Endothelial cell of umbilical vein (primary cell): ENCODE measurements around the gene MEAK7.

Experiments
- EZH2 ChIP-seq: IDR thresholded peaks from 2 replicates; pipeline ENCODE4 v1.6.1; 2012; ENCODE audit warnings: borderline replicate concordance, low read depth, mild to moderate bottlenecking, moderate library complexity, low read length, inconsistent platforms; ENCODE audit not compliant: severe bottlenecking
- FOS ChIP-seq: IDR thresholded peaks from 2 replicates; pipeline ENCODE4 v1.6.1; 2011; ENCODE audit warnings: mild to moderate bottlenecking, low read length, moderate library complexity, borderline replicate concordance; ENCODE audit not compliant: insufficient read depth
- GATA2 ChIP-seq: IDR thresholded peaks from 2 replicates; pipeline ENCODE4 v1.7.0; 2011; ENCODE audit warnings: low read depth, mild to moderate bottlenecking, moderate library complexity, mixed read lengths, low read length; ENCODE audit not compliant: insufficient read length, insufficient read depth
- JUN ChIP-seq: IDR thresholded peaks from 2 replicates; pipeline ENCODE4 v1.6.1; 2011; ENCODE audit warnings: borderline replicate concordance, low read depth; ENCODE audit not compliant: insufficient read length, insufficient read depth
- MYC ChIP-seq: IDR thresholded peaks from one replicate; pipeline ENCODE4 v1.6.1; 2011; ENCODE audit warnings: mild to moderate bottlenecking, low read depth, low read length
- POLR2A ChIP-seq: IDR thresholded peaks from 2 replicates; pipeline ENCODE4 v1.6.1; 2012; ENCODE audit warnings: low read depth, mild to moderate bottlenecking, control low read depth, low read length
- POLR2AphosphoS5 ChIP-seq: IDR thresholded peaks from 2 replicates; pipeline ENCODE4 v1.6.1; 2012; ENCODE audit warnings: low read depth, mild to moderate bottlenecking, control low read depth, low read length, moderate library complexity; ENCODE audit not compliant: insufficient read depth
- TF ChIP-seq, protein P1 (sequence below), 2 donors: IDR thresholded peaks; 1 replicate in 1 of 2; 2 replicates in 1 of 2; pipeline ENCODE4 v1.5.1; 2011; ENCODE audit warnings: low read length in 2 of 2, mild to moderate bottlenecking in 2 of 2, moderate library complexity in 2 of 2, control low read depth in 1 of 2, inconsistent platforms in 1 of 2, low read depth in 1 of 2; ENCODE audit not compliant: insufficient read depth in 1 of 2; ENCODE audit errors: extremely low read depth in 1 of 2
- TF ChIP-seq, protein P2 (sequence below): IDR thresholded peaks from 2 replicates; pipeline ENCODE4 v1.6.1; 2011; ENCODE audit not compliant: insufficient read depth, insufficient read length

DNA sequence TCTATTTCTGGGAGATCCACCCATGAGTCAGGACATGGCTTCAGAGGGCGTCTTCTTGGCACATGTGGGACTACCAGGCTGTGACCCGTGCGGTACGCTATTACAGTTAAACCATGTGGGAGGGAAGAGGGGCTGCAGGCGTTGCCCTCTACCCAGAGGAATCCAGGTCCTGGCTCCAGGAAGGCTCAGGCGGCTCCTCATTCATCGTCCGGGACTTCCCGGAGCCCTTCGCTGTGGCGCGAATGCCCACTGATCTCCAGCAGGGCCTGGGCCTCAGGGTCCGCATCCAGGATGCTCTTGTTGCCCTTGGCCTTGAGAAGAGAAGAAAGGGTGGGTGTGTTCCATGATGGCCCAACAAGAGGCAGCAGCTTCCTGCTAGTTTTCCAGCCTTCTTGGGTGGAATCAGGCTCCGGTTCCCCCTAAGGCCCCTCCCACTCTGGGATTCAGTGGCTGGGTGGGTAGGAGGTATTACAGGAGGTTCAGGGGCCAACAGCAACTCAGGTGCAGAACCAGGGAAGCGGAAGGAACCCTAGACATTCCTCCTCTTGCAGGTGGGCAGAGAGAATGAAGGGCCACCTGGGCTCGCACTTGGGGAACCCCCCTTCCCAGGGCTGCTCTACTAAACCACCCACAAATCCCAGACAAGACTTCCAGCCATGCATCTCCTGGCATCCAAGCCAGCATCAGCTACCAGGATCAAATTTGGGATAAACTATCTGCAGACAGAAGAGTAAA is 24.6 kb downstream of the MEAK7 start:
- TF ChIP-seq, protein P1, sequence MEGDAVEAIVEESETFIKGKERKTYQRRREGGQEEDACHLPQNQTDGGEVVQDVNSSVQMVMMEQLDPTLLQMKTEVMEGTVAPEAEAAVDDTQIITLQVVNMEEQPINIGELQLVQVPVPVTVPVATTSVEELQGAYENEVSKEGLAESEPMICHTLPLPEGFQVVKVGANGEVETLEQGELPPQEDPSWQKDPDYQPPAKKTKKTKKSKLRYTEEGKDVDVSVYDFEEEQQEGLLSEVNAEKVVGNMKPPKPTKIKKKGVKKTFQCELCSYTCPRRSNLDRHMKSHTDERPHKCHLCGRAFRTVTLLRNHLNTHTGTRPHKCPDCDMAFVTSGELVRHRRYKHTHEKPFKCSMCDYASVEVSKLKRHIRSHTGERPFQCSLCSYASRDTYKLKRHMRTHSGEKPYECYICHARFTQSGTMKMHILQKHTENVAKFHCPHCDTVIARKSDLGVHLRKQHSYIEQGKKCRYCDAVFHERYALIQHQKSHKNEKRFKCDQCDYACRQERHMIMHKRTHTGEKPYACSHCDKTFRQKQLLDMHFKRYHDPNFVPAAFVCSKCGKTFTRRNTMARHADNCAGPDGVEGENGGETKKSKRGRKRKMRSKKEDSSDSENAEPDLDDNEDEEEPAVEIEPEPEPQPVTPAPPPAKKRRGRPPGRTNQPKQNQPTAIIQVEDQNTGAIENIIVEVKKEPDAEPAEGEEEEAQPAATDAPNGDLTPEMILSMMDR (IDR thresholded peaks at IDR 0.05; ENCODE audit: extremely low read depth in 1 of 2, insufficient read depth in 1 of 2, low read depth in 1 of 2, low read length in 2 of 2): no peak
- TF ChIP-seq EZH2: no peak
- TF ChIP-seq POLR2A: no peak
- TF ChIP-seq POLR2AphosphoS5: no peak
- TF ChIP-seq GATA2: no peak
- no peak for TF ChIP-seq JUN
- TF ChIP-seq, protein P2, sequence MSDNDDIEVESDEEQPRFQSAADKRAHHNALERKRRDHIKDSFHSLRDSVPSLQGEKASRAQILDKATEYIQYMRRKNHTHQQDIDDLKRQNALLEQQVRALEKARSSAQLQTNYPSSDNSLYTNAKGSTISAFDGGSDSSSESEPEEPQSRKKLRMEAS: no peak
- TF ChIP-seq MYC: no peak
- TF ChIP-seq FOS: no peak
